ENCODE data around the gene ANKRD42.
A peak's percentile ranks its signal among the peaks of the same experiment; 100 is the strongest.
"Not testable (repeated sequence)": the region's sequence is repeated elsewhere in the genome, so short reads cannot be mapped to it uniquely, and the experiment has no call there.

Gene ANKRD42

GRCh38 chr11:83172551-83172950 lies 21.0 kb upstream of the ANKRD42 start:
- DNase-seq (ENCODE audit: low read depth in 2 of 2, low spot score in 1 of 2): no peak

- DNase-seq (ENCODE audit: low read depth in 2 of 2, low spot score in 1 of 2): no peak
Measured at GRCh38 chr11:83174008-83174407, 19.5 kb upstream of the ANKRD42 start.

- no peak for DNase-seq (ENCODE audit: low read depth in 2 of 2, low spot score in 1 of 2)
Measured at GRCh38 chr11:83175815-83176214, 17.7 kb upstream of the ANKRD42 start.

GRCh38 chr11:83181815-83182214 lies 11.7 kb upstream of the ANKRD42 start:
- DNase-seq (ENCODE audit: low read depth in 2 of 2, low spot score in 1 of 2): no peak

GRCh38 chr11:83185767-83186166 lies 7.7 kb upstream of the ANKRD42 start:
- no peak for DNase-seq (ENCODE audit: low read depth in 2 of 2, low spot score in 1 of 2)

- no peak for DNase-seq (ENCODE audit: low read depth in 2 of 2, low spot score in 1 of 2)
Measured at GRCh38 chr11:83187465-83187864, 6.0 kb upstream of the ANKRD42 start.

GRCh38 chr11:83191491-83191890 lies 2.0 kb upstream of the ANKRD42 start:
- no peak for DNase-seq (ENCODE audit: low read depth in 2 of 2, low spot score in 1 of 2)

GRCh38 chr11:83191986-83192385 lies 1.5 kb upstream of the ANKRD42 start:
- no peak for DNase-seq (ENCODE audit: low read depth in 2 of 2, low spot score in 1 of 2)

GRCh38 chr11:83192606-83193245 lies 786 bp upstream of the ANKRD42 start:
- DNase-seq (ENCODE audit: low read depth in 2 of 2, low spot score in 1 of 2): no peak

GRCh38 chr11:83194281-83195142 lies 1.0 kb downstream of the ANKRD42 start:
- peak; percentile 28 to 39 for DNase-seq (ENCODE audit: low read depth in 2 of 2, low spot score in 1 of 2)

GRCh38 chr11:83195143-83195466 lies 1.6 kb downstream of the ANKRD42 start:
- no peak for DNase-seq (ENCODE audit: low read depth in 2 of 2, low spot score in 1 of 2)

- no peak for DNase-seq (ENCODE audit: low read depth in 2 of 2, low spot score in 1 of 2)
Measured at GRCh38 chr11:83195649-83196048, 2.1 kb downstream of the ANKRD42 start.

GRCh38 chr11:83200035-83200434 lies 6.5 kb downstream of the ANKRD42 start:
- no peak for DNase-seq (ENCODE audit: low read depth in 2 of 2, low spot score in 1 of 2)

GRCh38 chr11:83205608-83206185 lies 12.2 kb downstream of the ANKRD42 start:
- DNase-seq (ENCODE audit: low read depth in 2 of 2, low spot score in 1 of 2): no peak

GRCh38 chr11:83206221-83206620 lies 12.7 kb downstream of the ANKRD42 start:
- no peak for DNase-seq (ENCODE audit: low read depth in 2 of 2, low spot score in 1 of 2)

GRCh38 chr11:83206771-83207382 lies 13.4 kb downstream of the ANKRD42 start:
- not testable (repeated sequence) for DNase-seq (ENCODE audit: low read depth in 2 of 2, low spot score in 1 of 2)

GRCh38 chr11:83219095-83219494 lies 25.6 kb downstream of the ANKRD42 start:
- DNase-seq (ENCODE audit: low read depth in 2 of 2, low spot score in 1 of 2): no peak

- DNase-seq (ENCODE audit: low read depth in 2 of 2, low spot score in 1 of 2): no peak
Measured at GRCh38 chr11:83220260-83220659, 26.7 kb downstream of the ANKRD42 start.

GRCh38 chr11:83221694-83222093 lies 28.2 kb downstream of the ANKRD42 start:
- no peak for DNase-seq (ENCODE audit: low read depth in 2 of 2, low spot score in 1 of 2)

GRCh38 chr11:83222499-83222898 lies 29.0 kb downstream of the ANKRD42 start:
- no peak for DNase-seq (ENCODE audit: low read depth in 2 of 2, low spot score in 1 of 2)

- no peak for DNase-seq (ENCODE audit: low read depth in 2 of 2, low spot score in 1 of 2)
Measured at GRCh38 chr11:83223457-83223856, 29.9 kb downstream of the ANKRD42 start.

GRCh38 chr11:83235825-83236224 lies 42.3 kb downstream of the ANKRD42 start:
- no peak for DNase-seq (ENCODE audit: low read depth in 2 of 2, low spot score in 1 of 2)
